DMS 273 (cell line): Measurements from ENCODE around the gene CEP85L.
A peak's percentile ranks its signal among the peaks of the same experiment; 100 is the strongest.

Experiments used
- DNase-seq: peaks from one replicate; lab custom pipeline; 2025; ENCODE audit not compliant: unreplicated experiment; lab: John Stamatoyannopoulos, UW

Gene CEP85L

GRCh38 chr6:118625833-118626232 lies 25.6 kb downstream of the CEP85L start:
- no peak for DNase-seq

GRCh38 chr6:118621799-118622470 lies 29.5 kb downstream of the CEP85L start:
- DNase-seq = no peak

- no peak for DNase-seq
Observed at GRCh38 chr6:118620202-118620601, 31.2 kb downstream of the CEP85L start.

GRCh38 chr6:118618676-118619377 lies 32.6 kb downstream of the CEP85L start:
- peak; percentile 67 for DNase-seq

GRCh38 chr6:118617417-118617816 lies 34.0 kb downstream of the CEP85L start:
- DNase-seq = no peak

GRCh38 chr6:118611334-118611733 lies 40.1 kb downstream of the CEP85L start:
- DNase-seq = no peak

GRCh38 chr6:118606858-118607257 lies 44.5 kb downstream of the CEP85L start:
- DNase-seq = no peak

GRCh38 chr6:118606268-118606667 lies 45.1 kb downstream of the CEP85L start:
- no peak for DNase-seq

GRCh38 chr6:118603372-118603771 lies 48.0 kb downstream of the CEP85L start:
- no peak for DNase-seq

- DNase-seq = no peak
Observed at GRCh38 chr6:118602300-118602699, 49.1 kb downstream of the CEP85L start.

GRCh38 chr6:118598324-118598723 lies 53.1 kb downstream of the CEP85L start:
- no peak for DNase-seq

- no peak for DNase-seq
Observed at GRCh38 chr6:118597636-118598035, 53.8 kb downstream of the CEP85L start.

GRCh38 chr6:118596774-118597320 lies 54.5 kb downstream of the CEP85L start:
- DNase-seq = no peak

- DNase-seq = no peak
Observed at GRCh38 chr6:118594877-118595276, 56.5 kb downstream of the CEP85L start.

- no peak for DNase-seq
Observed at GRCh38 chr6:118591897-118592296, 59.5 kb downstream of the CEP85L start.

GRCh38 chr6:118589649-118590365 lies 61.6 kb downstream of the CEP85L start:
- peak; percentile 8 for DNase-seq

- no peak for DNase-seq
Observed at GRCh38 chr6:118589186-118589585, 62.2 kb downstream of the CEP85L start.

- no peak for DNase-seq
Observed at GRCh38 chr6:118588626-118589025, 62.8 kb downstream of the CEP85L start.

GRCh38 chr6:118586746-118587485 lies 64.5 kb downstream of the CEP85L start:
- no peak for DNase-seq

GRCh38 chr6:118584911-118585310 lies 66.5 kb downstream of the CEP85L start:
- DNase-seq = no peak

- no peak for DNase-seq
Observed at GRCh38 chr6:118581489-118581959, 69.9 kb downstream of the CEP85L start.
